ENCODE data around the gene STK32C. TPM values are rescaled to one million over a fixed set of nuclear protein-coding genes. Genes with fewer than 3 reads are reported as not detected.

The STK32C gene
- total RNA-seq, 1 donor from 2014 or later: 8.7 TPM

- peak; percentile 48 for DNase-seq (ENCODE audit: low read depth)
Observed at GRCh38 chr10:132283604-132284382, 24.0 kb downstream of the STK32C start.

- no peak for DNase-seq (ENCODE audit: low read depth)
Observed at GRCh38 chr10:132282667-132283603, 24.8 kb downstream of the STK32C start.

- DNase-seq (ENCODE audit: low read depth): peak; percentile 63
Observed at GRCh38 chr10:132281915-132282666, 25.7 kb downstream of the STK32C start.

GRCh38 chr10:132280646-132281074, 27.1 kb downstream of the STK32C start:
- no peak for DNase-seq (ENCODE audit: low read depth)

GRCh38 chr10:132279873-132280645, 27.7 kb downstream of the STK32C start:
- DNase-seq (ENCODE audit: low read depth): no peak

GRCh38 chr10:132277311-132277741, 30.4 kb downstream of the STK32C start:
- no peak for DNase-seq (ENCODE audit: low read depth)

- DNase-seq (ENCODE audit: low read depth): no peak
Observed at GRCh38 chr10:132276706-132277105, 31.0 kb downstream of the STK32C start.

- peak; percentile 57 for DNase-seq (ENCODE audit: low read depth)
Observed at GRCh38 chr10:132276179-132276675, 31.5 kb downstream of the STK32C start.

GRCh38 chr10:132275426-132276178, 32.1 kb downstream of the STK32C start:
- no peak for DNase-seq (ENCODE audit: low read depth)

- DNase-seq (ENCODE audit: low read depth): no peak
Observed at GRCh38 chr10:132274986-132275385, 32.8 kb downstream of the STK32C start.

- peak; percentile 23 for DNase-seq (ENCODE audit: low read depth)
Observed at GRCh38 chr10:132274581-132274980, 33.2 kb downstream of the STK32C start.

- DNase-seq (ENCODE audit: low read depth): peak; percentile 66
Observed at GRCh38 chr10:132273966-132274365, 33.8 kb downstream of the STK32C start.

GRCh38 chr10:132273304-132273944, 34.3 kb downstream of the STK32C start:
- no peak for DNase-seq (ENCODE audit: low read depth)

- no peak for DNase-seq (ENCODE audit: low read depth)
Observed at GRCh38 chr10:132272231-132272971, 35.3 kb downstream of the STK32C start.

GRCh38 chr10:132271458-132272230, 36.1 kb downstream of the STK32C start:
- no peak for DNase-seq (ENCODE audit: low read depth)

GRCh38 chr10:132270721-132271457, 36.9 kb downstream of the STK32C start:
- no peak for DNase-seq (ENCODE audit: low read depth)

- DNase-seq (ENCODE audit: low read depth): no peak
Observed at GRCh38 chr10:132270256-132270655, 37.5 kb downstream of the STK32C start.
